Measurements from ENCODE around the gene MYO18B.

The MYO18B gene

GRCh38 chr22:26023104-26023775, 281.3 kb downstream of the MYO18B start:
- DNase-seq (ENCODE audit: extremely low spot score, insufficient read length, low read depth) (no peak), FAIRE-seq (no peak)

GRCh38 chr22:26025626-26026025, 283.6 kb downstream of the MYO18B start:
- DNase-seq (ENCODE audit: extremely low spot score, insufficient read length, low read depth) (no peak), FAIRE-seq (no peak)

GRCh38 chr22:26027341-26027740, 285.4 kb downstream of the MYO18B start:
- no peak for FAIRE-seq
- DNase-seq (ENCODE audit: extremely low spot score, insufficient read length, low read depth): no peak

- DNase-seq (ENCODE audit: extremely low spot score, insufficient read length, low read depth) (no peak), FAIRE-seq (no peak)
Observed at GRCh38 chr22:26031641-26032040, 289.7 kb downstream of the MYO18B start.

- DNase-seq (ENCODE audit: extremely low spot score, insufficient read length, low read depth): no peak
- no peak for FAIRE-seq
Observed at GRCh38 chr22:26033071-26033470, 291.1 kb downstream of the MYO18B start.

GRCh38 chr22:26033586-26033985, 291.6 kb downstream of the MYO18B start:
- FAIRE-seq (no peak), DNase-seq (ENCODE audit: extremely low spot score, insufficient read length, low read depth) (no peak)

- DNase-seq (ENCODE audit: extremely low spot score, insufficient read length, low read depth) (no peak), FAIRE-seq (no peak)
Observed at GRCh38 chr22:26035523-26035922, 293.5 kb downstream of the MYO18B start.

- FAIRE-seq: no peak
- DNase-seq (ENCODE audit: extremely low spot score, insufficient read length, low read depth): no peak
Observed at GRCh38 chr22:26038365-26038764, 296.4 kb downstream of the MYO18B start.

- DNase-seq (ENCODE audit: extremely low spot score, insufficient read length, low read depth) (no peak), FAIRE-seq (no peak)
Observed at GRCh38 chr22:26041931-26042330, 299.9 kb downstream of the MYO18B start.

GRCh38 chr22:26043031-26043430, 301.0 kb downstream of the MYO18B start:
- no peak for FAIRE-seq
- no peak for DNase-seq (ENCODE audit: extremely low spot score, insufficient read length, low read depth)

- no peak for FAIRE-seq
- no peak for DNase-seq (ENCODE audit: extremely low spot score, insufficient read length, low read depth)
Observed at GRCh38 chr22:26045051-26045450, 303.1 kb downstream of the MYO18B start.

- no peak for FAIRE-seq
- no peak for DNase-seq (ENCODE audit: extremely low spot score, insufficient read length, low read depth)
Observed at GRCh38 chr22:26045860-26046259, 303.9 kb downstream of the MYO18B start.

GRCh38 chr22:26047516-26047915, 305.5 kb downstream of the MYO18B start:
- no peak for FAIRE-seq

GRCh38 chr22:26047920-26048319, 305.9 kb downstream of the MYO18B start:
- DNase-seq (ENCODE audit: extremely low spot score, insufficient read length, low read depth): no peak

More at GRCh38 chr22:26047516-26047915, 305.5 kb downstream of the MYO18B start:
- no peak for DNase-seq (ENCODE audit: extremely low spot score, insufficient read length, low read depth)

GRCh38 chr22:26050079-26050478, 308.1 kb downstream of the MYO18B start:
- no peak for DNase-seq (ENCODE audit: extremely low spot score, insufficient read length, low read depth)
- no peak for FAIRE-seq

More at GRCh38 chr22:26047920-26048319, 305.9 kb downstream of the MYO18B start:
- no peak for FAIRE-seq

GRCh38 chr22:26053737-26054316, 311.8 kb downstream of the MYO18B start:
- no peak for DNase-seq (ENCODE audit: extremely low spot score, insufficient read length, low read depth)
- no peak for FAIRE-seq

- DNase-seq (ENCODE audit: extremely low spot score, insufficient read length, low read depth) (no peak), FAIRE-seq (no peak)
Observed at GRCh38 chr22:26054841-26055605, 313.0 kb downstream of the MYO18B start.

GRCh38 chr22:26055693-26056092, 313.7 kb downstream of the MYO18B start:
- no peak for DNase-seq (ENCODE audit: extremely low spot score, insufficient read length, low read depth)
- FAIRE-seq: no peak

- DNase-seq (ENCODE audit: extremely low spot score, insufficient read length, low read depth) (no peak), FAIRE-seq (no peak)
Observed at GRCh38 chr22:26056455-26057200, 314.6 kb downstream of the MYO18B start.

GRCh38 chr22:26057731-26058130, 315.7 kb downstream of the MYO18B start:
- FAIRE-seq (no peak), DNase-seq (ENCODE audit: extremely low spot score, insufficient read length, low read depth) (no peak)

Data from GM18507 (cell line).